ENCODE results near the gene COL6A2. TPM values are rescaled to one million over a fixed set of nuclear protein-coding genes. Genes with fewer than 3 reads are reported as not detected.
A peak's percentile ranks its signal among the peaks of the same experiment; 100 is the strongest.

COL6A2 gene
- total and polyA plus RNA-seq, 2 experiments from 2014 or later = 509 to 832 TPM

GRCh38 chr21:46096596-46097335 lies 1.1 kb upstream of the COL6A2 start:
- Histone ChIP-seq H3K4me3 (peak overlapping the region; percentile 92), H3K27me3 (peaks cover 23% of the 10 kb centered on the region), H2AFZ (no peak overlapping the region), H3K27ac (peak overlapping the region; percentile 51), H3K9me3 (ENCODE audit: low read depth) (peaks cover under 1% of the 10 kb centered on the region), H3K79me2 (peaks cover 35% of the 10 kb centered on the region), H3K4me2 (peak overlapping the region; percentile 95), H4K20me1 (ENCODE audit: insufficient read depth, poor library complexity, severe bottlenecking) (peaks cover 14% of the 10 kb centered on the region), H3K36me3 (replicated peaks; ENCODE audit: insufficient read depth, low read depth) (peaks cover 5% of the 10 kb centered on the region), H3K4me1 (ENCODE audit: insufficient read depth) (peaks cover 11% of the 10 kb centered on the region), H3K9me2 (replicated peaks; ENCODE audit: insufficient read depth) (no peaks in the 10 kb centered on the region)
- DNase-seq (ENCODE audit: low spot score) = peak; percentile 14
- WGBS (ENCODE audit: low lambda C conversion rate, missing lambda C conversion rate) = 86% methylated on average over 16 of the region's 16 CpGs
- TF ChIP-seq CTCF (IDR thresholded peaks at IDR 0.05; ENCODE audit: poor library complexity) (no peak), EZH2phosphoT487 (IDR thresholded peaks at IDR 0.05; ENCODE audit: low read depth, severe bottlenecking, unreplicated experiment) (no peak), EZH2 (IDR thresholded peaks at IDR 0.05; ENCODE audit: borderline replicate concordance) (no peak)

DNA sequence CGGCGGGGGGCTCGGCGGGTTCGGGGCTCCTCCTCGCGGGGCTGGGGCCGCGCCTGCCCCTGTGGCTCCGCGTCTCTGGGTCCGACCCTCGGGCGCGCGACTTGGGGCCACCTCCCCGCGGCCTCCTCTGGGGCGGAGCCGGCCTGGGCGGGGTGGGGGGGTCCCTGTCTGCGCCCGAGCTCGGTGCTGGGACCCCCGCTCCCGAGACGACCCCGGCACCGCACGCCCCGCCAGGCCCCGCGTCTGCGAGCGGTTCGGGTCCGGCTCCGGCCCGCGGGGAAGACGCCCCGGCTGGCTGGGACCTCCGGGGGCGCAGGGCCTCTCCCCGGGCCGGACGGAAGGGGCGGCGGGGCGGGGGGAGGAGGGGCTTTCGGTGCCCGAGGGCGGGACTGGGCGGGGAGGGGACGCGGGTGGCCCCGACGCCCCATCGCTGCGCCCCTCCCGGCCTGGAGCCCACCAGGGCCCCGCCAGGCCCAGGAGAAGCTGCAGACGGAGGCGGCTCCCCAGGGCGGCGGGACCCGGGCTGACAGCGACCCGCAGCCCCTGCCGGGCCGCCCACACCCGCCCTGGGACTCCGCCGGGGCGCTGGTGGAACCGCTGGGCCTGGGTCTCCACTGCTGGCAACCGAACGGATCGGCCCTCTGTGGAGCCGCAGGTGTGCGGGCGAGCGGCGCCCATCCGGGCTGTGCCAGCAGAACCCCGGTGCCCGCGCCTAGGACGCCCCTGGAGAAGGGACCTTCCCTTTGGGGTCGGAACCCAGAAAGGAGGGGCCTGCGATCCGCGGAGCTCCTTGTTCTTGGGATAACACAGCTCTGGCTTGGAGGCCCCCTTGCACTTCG lies 610 bp downstream of the COL6A2 start:
- peak overlapping the region; percentile 95 for H3K4me2 ChIP-seq

DNA sequence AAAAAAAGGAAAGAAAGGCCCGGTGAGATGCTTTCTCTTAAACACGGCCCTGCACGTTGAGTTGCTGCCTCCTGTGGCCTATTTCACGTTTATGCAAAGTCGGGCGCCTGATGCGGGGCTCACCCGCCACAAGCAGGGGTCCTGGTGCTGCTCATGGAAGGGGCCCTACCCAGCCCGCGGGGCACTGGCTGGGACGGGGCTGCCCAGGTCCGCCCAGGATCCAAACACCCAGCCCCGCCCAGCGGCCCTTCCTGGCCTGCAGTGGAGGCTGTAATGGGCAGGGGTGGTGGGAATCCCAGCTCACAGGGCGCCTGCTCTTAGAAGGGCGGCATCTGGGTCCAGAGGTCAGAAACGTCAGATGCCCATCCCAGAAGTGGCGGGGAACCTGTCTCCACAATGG lies 1.6 kb downstream of the COL6A2 start:
- Histone ChIP-seq H3K27ac (peak overlapping the region; percentile 87), H3K79me2 (peaks cover 62% of the 10 kb centered on the region), H3K4me3 (peak overlapping the region; percentile 18), H3K9me3 (ENCODE audit: low read depth) (peaks cover 14% of the 10 kb centered on the region), H4K20me1 (ENCODE audit: insufficient read depth, poor library complexity, severe bottlenecking) (peaks cover 23% of the 10 kb centered on the region), H3K27me3 (peaks cover 23% of the 10 kb centered on the region), H3K36me3 (replicated peaks; ENCODE audit: insufficient read depth, low read depth) (peaks cover 5% of the 10 kb centered on the region), H3K4me2 (peak overlapping the region; percentile 95), H3K4me1 (ENCODE audit: insufficient read depth) (peaks cover 6% of the 10 kb centered on the region), H2AFZ (no peak overlapping the region), H3K9me2 (replicated peaks; ENCODE audit: insufficient read depth) (no peaks in the 10 kb centered on the region)
- 25% methylated on average over 17 of the region's 18 CpGs for WGBS (ENCODE audit: low lambda C conversion rate, missing lambda C conversion rate)
- TF ChIP-seq EZH2phosphoT487 (IDR thresholded peaks at IDR 0.05; ENCODE audit: low read depth, severe bottlenecking, unreplicated experiment) = no peak
- TF ChIP-seq EZH2 (IDR thresholded peaks at IDR 0.05; ENCODE audit: borderline replicate concordance) = no peak
- no peak for TF ChIP-seq CTCF (IDR thresholded peaks at IDR 0.05; ENCODE audit: poor library complexity)
- DNase-seq (ENCODE audit: low spot score) = peak; percentile 55

More for the DNA sequence above, 610 bp downstream of the COL6A2 start:
- H3K27ac ChIP-seq = peak overlapping the region; percentile 87
- peaks cover 6% of the 10 kb centered on the region for H3K4me1 ChIP-seq (ENCODE audit: insufficient read depth)
- H3K36me3 ChIP-seq (replicated peaks; ENCODE audit: insufficient read depth, low read depth) = peaks cover 5% of the 10 kb centered on the region
- peaks cover 14% of the 10 kb centered on the region for H3K9me3 ChIP-seq (ENCODE audit: low read depth)
- 3% methylated on average over 23 of the region's 94 CpGs for WGBS (ENCODE audit: low lambda C conversion rate, missing lambda C conversion rate)
- DNase-seq (ENCODE audit: low spot score) = peak; percentile 37
- peak; percentile 57 for TF ChIP-seq EZH2phosphoT487 (IDR thresholded peaks at IDR 0.05; ENCODE audit: low read depth, severe bottlenecking, unreplicated experiment)
- no peak for TF ChIP-seq EZH2 (IDR thresholded peaks at IDR 0.05; ENCODE audit: borderline replicate concordance)
- H3K4me3 ChIP-seq = peak overlapping the region; percentile 92
- peaks cover 23% of the 10 kb centered on the region for H4K20me1 ChIP-seq (ENCODE audit: insufficient read depth, poor library complexity, severe bottlenecking)
- H3K27me3 ChIP-seq = peaks cover 23% of the 10 kb centered on the region
- no peaks in the 10 kb centered on the region for H3K9me2 ChIP-seq (replicated peaks; ENCODE audit: insufficient read depth)
- H2AFZ ChIP-seq = peak overlapping the region; percentile 74
- peaks cover 53% of the 10 kb centered on the region for H3K79me2 ChIP-seq
